ENCODE results near the gene TENM4.

Gene TENM4

DNA sequence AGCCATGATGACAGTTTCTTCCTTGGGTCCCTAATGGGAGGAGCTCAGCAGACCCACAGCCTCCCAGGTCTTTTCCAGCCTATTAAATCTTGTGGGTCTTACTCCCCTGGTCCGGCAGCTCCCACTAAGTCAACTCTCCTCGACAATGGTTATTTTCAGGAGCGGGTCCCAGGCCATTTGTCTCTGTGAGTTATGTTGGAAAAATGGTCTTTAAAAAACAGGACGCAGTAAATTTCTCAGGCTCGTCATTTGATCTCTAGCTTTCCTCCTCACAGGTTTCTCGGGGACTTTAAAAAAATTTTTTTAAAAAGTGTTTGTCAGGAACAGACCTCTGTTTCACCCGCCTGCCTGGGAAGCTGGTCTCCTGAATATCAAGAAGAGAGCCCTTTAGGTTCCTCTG, 468.7 kb downstream of the TENM4 start:
- no peak for TF ChIP-seq JUND (IDR thresholded peaks at IDR 0.05; ENCODE audit: low read depth)
- in situ Hi-C loops (cut with HindIII; ENCODE audit: low pct_unique_long_range_greater_than_20kb, low sequenced_read_pairs): no loop called here
- DNase-seq (ENCODE audit: low read depth in 1 of 2, low spot score in 1 of 2): no peak

DNA sequence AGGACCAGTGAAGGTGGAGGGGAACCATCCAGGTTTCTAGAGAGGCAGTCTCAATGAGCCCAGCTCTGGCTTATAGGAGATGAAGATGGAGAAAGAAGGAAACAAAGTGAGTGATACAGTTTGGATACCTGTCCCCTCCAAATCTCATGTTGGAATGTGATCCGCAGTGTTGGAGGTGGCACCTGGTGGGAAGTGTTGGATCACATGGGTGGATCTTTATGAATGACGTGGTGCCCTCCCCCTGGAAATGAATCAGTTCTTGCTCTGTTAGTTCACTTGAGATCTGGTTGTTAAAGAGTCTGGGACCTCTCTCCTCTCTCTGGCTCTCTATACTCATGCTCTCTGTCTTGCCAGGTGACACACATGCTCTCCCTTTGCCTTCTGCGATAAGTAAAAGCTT, 473.0 kb downstream of the TENM4 start:
- in situ Hi-C loops (cut with HindIII; ENCODE audit: low pct_unique_long_range_greater_than_20kb, low sequenced_read_pairs): no loop called here
- DNase-seq (ENCODE audit: low read depth in 1 of 2, low spot score in 1 of 2): no peak
- no peak for TF ChIP-seq JUND (IDR thresholded peaks at IDR 0.05; ENCODE audit: low read depth)

DNA sequence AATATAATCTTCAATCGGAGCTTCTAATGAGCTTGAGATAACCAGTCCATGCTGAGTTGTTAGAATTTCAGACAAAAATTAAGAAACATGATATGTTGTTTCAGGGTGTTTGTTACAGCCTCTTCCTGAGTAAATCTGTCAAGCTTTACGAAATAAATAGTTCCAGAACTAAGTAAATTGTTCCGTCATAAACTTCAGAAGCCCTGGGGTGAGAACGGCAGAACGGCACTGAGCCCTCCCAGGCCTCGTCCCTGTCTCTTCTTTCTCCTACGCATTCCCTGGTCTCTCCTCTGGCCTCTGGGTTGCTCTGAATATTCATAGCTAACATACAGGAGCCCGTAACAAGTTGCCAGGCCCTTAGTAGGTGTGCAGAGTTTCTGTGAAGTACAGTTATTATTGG, 475.4 kb downstream of the TENM4 start:
- TF ChIP-seq JUND (IDR thresholded peaks at IDR 0.05; ENCODE audit: low read depth): no peak
- in situ Hi-C loops (cut with HindIII; ENCODE audit: low pct_unique_long_range_greater_than_20kb, low sequenced_read_pairs): no loop called here
- DNase-seq (ENCODE audit: low read depth in 1 of 2, low spot score in 1 of 2): no peak

DNA sequence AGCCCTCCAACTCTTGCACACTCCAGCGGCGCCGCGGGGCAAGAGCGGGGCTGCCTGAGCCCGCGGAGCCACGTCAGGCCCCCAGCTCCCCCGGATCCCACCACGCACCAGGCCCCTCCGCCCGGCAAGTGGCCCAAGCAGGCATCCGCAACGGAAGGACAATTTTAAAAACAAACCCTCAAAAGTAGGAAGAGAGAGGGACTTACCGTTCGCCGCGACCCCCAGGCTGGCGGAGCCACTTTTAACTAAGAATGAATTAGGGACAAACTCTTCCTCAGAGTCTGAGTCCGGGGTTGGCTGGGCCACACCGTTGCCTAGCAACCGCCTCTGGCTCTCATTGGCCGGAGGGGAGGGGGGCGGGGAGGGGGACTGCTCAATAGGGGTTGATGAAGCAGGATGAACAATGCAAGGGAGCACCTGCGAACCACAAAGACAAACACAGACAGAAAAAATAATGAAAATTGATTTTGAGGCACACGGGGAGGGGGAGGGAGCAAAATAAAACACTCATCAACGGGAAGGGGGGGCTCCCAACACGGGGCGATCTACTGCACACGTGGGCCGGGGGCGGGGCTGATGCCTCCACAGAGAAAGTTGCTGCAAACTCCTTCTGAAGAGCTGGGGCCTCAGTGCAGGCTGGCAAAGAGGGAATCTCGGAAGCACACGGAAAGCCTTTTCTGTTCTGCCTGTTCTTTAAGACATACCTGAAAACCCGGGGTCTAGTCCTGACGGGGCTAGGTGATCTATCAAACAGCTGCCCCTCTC, 478.7 kb downstream of the TENM4 start:
- peak in 1 of 2 experiments; percentile 36 for DNase-seq (ENCODE audit: low read depth in 1 of 2, low spot score in 1 of 2)
- in situ Hi-C loops (cut with HindIII; ENCODE audit: low pct_unique_long_range_greater_than_20kb, low sequenced_read_pairs): no loop called here
- TF ChIP-seq JUND (IDR thresholded peaks at IDR 0.05; ENCODE audit: low read depth): no peak

DNA sequence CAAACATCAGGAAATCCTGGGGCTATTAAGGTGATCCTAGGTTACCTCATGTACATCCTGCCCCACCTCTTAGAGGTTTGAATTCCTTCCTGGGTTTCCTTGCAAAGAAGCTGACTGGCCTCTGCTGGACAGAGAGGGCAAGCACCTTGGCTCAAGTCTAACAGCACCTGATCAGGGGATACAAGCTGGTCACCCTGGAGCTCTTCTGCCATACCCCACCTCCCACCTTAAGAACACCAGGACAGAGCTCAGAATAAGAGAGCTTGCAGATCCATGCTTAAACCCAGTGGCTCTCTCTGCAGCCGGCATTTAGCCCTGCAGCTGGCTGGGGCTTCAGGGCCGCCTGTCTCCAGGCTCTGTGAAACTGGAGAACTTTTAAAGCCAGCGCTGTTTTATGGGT, 479.6 kb downstream of the TENM4 start:
- in situ Hi-C loops (cut with HindIII; ENCODE audit: low pct_unique_long_range_greater_than_20kb, low sequenced_read_pairs): no loop called here
- TF ChIP-seq JUND (IDR thresholded peaks at IDR 0.05; ENCODE audit: low read depth): no peak
- peak; percentile 82 to 93 for DNase-seq (ENCODE audit: low read depth in 1 of 2, low spot score in 1 of 2)

DNA sequence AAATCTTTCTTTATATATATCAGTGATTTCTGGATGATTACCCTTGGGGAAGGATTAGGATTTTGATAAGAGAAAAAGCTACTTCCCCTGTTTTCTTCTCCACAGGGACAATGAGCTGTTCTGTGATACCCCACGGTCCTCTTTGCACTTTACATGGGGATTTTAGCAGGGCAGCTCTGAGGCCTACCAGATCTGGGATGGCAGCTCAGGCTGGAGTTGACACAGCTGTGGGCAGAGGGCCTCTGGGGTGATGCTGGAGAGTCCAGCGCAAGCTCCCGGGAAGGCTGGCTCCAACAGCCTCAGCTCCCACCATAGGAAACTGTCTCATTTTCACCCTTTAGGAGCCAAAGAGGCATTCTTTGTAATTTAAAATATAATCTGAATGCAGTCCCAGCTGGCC, 482.4 kb downstream of the TENM4 start:
- no peak for TF ChIP-seq JUND (IDR thresholded peaks at IDR 0.05; ENCODE audit: low read depth)
- in situ Hi-C loops (cut with HindIII; ENCODE audit: low pct_unique_long_range_greater_than_20kb, low sequenced_read_pairs): no loop called here
- DNase-seq (ENCODE audit: low read depth in 1 of 2, low spot score in 1 of 2): no peak

DNA sequence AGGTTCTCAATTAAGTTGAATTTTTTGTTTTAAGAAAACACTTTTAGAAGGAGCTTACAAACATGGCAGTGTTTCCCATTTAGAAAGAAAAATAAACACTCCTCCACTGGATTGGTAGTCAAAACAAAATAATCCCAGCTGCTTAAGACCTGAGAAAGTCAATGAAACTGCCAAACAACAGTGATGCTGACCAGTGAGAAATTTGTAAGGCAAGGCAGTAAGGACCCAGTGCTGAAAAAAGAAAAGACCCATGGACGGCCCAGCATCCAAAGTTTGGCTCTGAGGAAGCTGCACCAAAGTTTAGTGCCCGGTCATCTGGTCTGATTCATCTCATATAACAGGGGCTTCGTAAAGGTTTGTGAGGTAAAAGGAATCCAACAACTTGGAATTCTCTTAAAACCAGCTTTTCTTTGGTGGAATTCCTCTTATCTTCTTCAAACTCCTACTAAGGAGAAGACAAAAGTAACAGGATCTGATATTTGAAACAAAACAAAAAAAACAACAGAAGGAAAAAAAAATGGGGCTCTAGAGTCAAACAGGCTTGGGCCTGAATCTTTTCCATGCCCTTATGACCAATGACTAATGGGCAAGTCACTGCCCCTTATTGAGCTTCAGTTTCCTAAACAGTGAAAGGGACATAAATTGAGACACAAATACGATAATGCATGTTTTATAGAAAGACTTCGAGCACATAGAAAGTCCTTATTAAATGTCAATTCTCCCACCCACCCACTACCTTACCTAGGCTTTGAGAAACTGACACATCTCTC, 483.2 kb downstream of the TENM4 start:
- no peak for TF ChIP-seq JUND (IDR thresholded peaks at IDR 0.05; ENCODE audit: low read depth)
- in situ Hi-C loops (cut with HindIII; ENCODE audit: low pct_unique_long_range_greater_than_20kb, low sequenced_read_pairs): no loop called here
- DNase-seq (ENCODE audit: low read depth in 1 of 2, low spot score in 1 of 2): no peak

DNA sequence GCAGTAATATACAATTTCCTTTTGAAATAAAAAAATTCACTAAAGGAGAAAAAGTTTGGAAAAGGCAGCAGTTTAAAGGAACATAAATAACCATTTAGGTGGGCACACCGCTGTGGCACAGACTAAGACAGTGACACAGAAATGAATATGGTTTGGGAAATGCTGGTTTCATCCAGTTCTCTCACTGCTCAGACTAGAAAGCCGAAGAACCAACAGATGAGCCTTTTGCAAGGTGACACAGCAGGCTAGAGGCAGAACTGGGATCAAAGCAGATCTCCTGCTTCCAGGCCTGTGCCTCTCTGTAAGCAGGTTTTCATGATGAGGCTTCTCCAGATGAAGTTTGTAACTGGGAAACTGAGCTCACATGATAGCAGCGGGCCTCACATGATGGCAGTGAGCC, 486.1 kb downstream of the TENM4 start:
- no peak for DNase-seq (ENCODE audit: low read depth in 1 of 2, low spot score in 1 of 2)
- in situ Hi-C loops (cut with HindIII; ENCODE audit: low pct_unique_long_range_greater_than_20kb, low sequenced_read_pairs): no loop called here
- TF ChIP-seq JUND (IDR thresholded peaks at IDR 0.05; ENCODE audit: low read depth): no peak

DNA sequence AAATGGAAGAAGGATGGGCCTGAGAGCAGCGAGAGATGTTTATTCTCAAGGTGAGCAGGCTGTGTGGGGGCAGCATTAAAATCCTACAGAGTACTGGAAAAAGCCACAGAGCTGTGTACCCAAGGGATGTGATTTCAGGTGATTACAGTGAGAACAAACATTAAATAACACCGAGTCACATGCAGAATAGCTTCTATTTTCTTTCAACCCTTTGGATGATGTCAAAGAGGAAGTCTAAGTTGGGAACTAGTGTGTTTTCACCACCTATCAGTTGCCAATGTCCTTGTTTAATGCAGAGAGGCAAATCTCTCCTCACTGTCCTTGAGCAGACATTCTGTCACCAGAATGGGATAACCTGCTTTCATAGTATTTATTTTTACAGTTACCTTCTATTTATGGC, 486.6 kb downstream of the TENM4 start:
- TF ChIP-seq JUND (IDR thresholded peaks at IDR 0.05; ENCODE audit: low read depth): no peak
- in situ Hi-C loops (cut with HindIII; ENCODE audit: low pct_unique_long_range_greater_than_20kb, low sequenced_read_pairs): no loop called here
- DNase-seq (ENCODE audit: low read depth in 1 of 2, low spot score in 1 of 2): no peak

DNA sequence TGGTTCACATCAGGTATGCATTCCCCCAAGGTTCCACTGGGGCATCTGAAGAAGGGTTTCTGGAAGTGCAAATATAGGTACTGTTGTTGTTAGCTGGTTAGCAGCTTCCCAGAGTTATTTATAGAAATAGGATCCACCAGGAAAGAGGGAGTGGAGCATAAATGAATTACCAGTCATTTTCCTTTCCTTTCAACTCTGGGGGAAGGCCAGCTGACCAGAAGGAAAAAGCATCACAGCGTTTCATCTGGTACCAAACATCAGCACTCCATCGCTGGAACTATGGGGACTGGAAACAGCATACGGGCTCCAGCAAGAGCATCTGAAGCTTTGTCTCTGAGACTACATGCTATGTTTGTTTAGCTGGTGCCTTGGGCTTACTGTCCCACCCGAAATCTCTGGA, 487.9 kb downstream of the TENM4 start:
- in situ Hi-C loops (cut with HindIII; ENCODE audit: low pct_unique_long_range_greater_than_20kb, low sequenced_read_pairs): no loop called here
- no peak for DNase-seq (ENCODE audit: low read depth in 1 of 2, low spot score in 1 of 2)
- TF ChIP-seq JUND (IDR thresholded peaks at IDR 0.05; ENCODE audit: low read depth): no peak

DNA sequence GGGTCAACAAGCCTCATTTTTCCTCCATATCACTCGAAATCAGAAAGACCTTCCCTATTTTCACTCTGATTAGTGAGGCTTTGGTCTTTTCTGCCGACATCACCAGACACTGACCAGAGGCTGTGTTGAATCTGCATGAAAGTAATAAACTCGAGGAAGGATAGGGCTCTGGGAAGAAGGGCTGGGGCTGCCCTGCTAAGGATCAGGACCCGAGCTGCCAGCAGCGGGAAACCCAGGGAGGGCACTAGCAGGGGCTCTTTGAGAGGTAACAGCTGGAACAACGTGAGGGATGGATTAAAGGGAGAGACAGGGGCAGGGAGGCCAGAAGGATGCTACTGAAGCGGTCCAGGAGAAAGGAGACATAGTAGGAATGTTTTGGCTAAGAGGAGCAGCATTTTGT, 488.7 kb downstream of the TENM4 start:
- in situ Hi-C loops (cut with HindIII; ENCODE audit: low pct_unique_long_range_greater_than_20kb, low sequenced_read_pairs): no loop called here
- DNase-seq (ENCODE audit: low read depth in 1 of 2, low spot score in 1 of 2): no peak
- TF ChIP-seq JUND (IDR thresholded peaks at IDR 0.05; ENCODE audit: low read depth): no peak

DNA sequence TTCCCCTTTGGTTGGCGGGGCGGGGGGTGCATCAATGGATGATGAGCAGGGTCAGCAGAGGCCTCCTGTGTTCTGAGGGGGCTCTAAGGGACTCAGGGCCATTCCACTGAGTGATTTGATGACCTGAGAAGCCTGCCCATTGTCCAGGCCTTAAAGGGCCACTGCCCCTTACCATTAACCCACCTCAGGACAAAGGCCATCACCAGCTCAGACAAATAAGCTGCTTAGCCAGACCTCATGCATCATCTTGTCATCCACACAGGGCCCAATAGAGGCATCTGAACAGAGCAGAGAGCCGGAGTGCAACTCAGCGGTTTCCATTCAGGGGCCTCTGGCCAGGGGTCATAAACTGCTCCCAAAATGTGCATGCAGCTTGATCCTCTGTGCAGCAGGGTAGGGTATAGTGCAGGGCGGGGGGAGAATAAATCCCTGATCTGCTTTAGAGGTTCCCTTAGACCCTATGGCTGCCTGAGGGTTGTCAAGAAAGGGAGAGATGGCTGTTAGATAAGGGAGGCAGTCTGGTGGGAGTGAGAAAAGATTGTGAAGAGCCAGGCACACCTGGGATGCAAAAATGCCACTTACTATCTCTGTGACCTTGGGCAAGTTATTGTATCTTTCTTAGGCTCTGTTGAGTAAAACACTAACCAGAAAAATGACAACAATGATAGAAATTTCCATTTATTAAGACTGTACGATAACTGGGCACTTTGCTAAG, 490.7 kb downstream of the TENM4 start:
- TF ChIP-seq JUND (IDR thresholded peaks at IDR 0.05; ENCODE audit: low read depth): no peak
- DNase-seq (ENCODE audit: low read depth in 1 of 2, low spot score in 1 of 2): no peak
- in situ Hi-C loops (cut with HindIII; ENCODE audit: low pct_unique_long_range_greater_than_20kb, low sequenced_read_pairs): no loop called here

All from T47D (cell line).